T-helper 1 cell treated with Interleukin-12 subunit alpha and Interleukin-12 subunit beta and Interleukin-4 antibody, amounts not matched to agents 30 μg/mL and 1 μg/mL, for 36 hours (primary cell): ENCODE results near the gene CERK.
A peak's percentile ranks its signal among the peaks of the same experiment; 100 is the strongest.

Experiments
- H3K27ac Mint-ChIP-seq: one replicate; pipeline ENCODE4 v1.8.0; 2021; ENCODE audit warnings: mild to moderate bottlenecking, mixed read lengths
- H3K27me3 Mint-ChIP-seq: one replicate; pipeline ENCODE4 v1.8.0; 2021; ENCODE audit warnings: low read depth, mixed read lengths
- H3K36me3 Mint-ChIP-seq: one replicate; pipeline ENCODE4 v1.8.0; 2021; ENCODE audit warnings: low read depth, mixed read lengths
- H3K4me1 Mint-ChIP-seq: one replicate; pipeline ENCODE4 v1.8.0; 2021; ENCODE audit warnings: low read depth, mixed read lengths
- H3K4me3 Mint-ChIP-seq: one replicate; pipeline ENCODE4 v1.8.0; 2021; ENCODE audit warnings: mild to moderate bottlenecking, moderate library complexity, mixed read lengths
- H3K9me3 Mint-ChIP-seq: one replicate; pipeline ENCODE4 v1.8.0; 2021; ENCODE audit warnings: mixed read lengths

CERK gene

DNA sequence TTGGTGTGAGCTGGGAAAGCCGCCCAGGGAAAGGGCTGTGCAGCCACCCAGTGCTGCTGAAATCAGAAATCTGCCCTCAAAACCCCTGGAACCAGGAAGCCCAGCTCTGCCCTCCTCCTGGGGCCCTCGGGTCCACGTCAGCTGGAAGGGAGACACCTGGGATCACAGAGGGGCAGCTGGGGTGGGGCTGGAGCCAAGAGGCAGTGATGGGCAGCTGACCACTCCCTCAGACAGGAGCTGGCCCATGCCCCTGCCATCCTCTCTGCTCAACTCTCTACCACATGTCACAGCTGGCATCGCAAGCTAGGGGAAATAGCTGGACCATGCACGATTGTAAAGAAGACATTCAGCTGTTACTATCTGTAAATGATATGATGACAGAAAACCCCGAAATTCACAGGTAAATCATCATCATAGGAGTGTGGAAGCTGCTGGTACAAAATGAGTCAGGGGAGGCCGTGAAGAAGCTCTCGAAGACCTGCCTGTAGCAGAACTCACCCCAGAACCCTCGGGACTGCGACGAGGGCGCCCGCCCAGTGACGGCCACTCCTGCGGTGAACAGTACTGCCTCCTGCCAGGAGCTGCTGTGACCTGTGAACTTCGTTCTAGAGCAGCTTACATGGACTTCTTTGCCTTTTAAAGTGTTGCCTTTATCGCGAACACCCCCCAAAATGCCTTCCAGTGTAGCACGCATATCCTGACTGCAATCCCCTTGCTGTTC lies 55.9 kb downstream of the CERK start:
- Mint-ChIP-seq H3K4me1 (peaks cover 14% of the 10 kb centered on the region), H3K27ac (no peak overlapping the region), H3K27me3 (no peaks in the 10 kb centered on the region), H3K4me3 (no peak overlapping the region), H3K36me3 (peaks cover 13% of the 10 kb centered on the region), H3K9me3 (no peaks in the 10 kb centered on the region)

DNA sequence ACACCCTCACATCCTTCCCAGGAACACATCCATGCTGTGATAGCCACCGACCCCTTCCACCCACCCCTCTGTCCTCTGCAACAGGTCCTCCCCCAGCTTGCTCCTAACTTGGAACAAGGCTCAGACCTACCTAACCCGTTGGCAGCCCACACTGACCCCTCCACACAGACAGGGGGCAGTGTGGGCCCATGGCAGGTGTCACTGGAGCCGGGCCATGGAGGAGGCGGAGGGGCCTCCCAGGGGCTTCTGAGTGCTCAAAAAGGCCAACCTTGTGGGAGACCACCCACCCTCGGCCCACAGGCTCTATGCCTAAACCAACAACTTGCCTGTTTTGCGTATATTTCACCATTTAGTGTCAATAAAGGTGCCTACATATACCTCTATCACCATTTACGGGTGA lies 57.0 kb downstream of the CERK start:
- Mint-ChIP-seq H3K9me3 (no peaks in the 10 kb centered on the region), H3K4me3 (no peak overlapping the region), H3K4me1 (peaks cover 8% of the 10 kb centered on the region), H3K27ac (no peak overlapping the region), H3K27me3 (no peaks in the 10 kb centered on the region), H3K36me3 (peaks cover 6% of the 10 kb centered on the region)

- H3K27me3 Mint-ChIP-seq = no peaks in the 10 kb centered on the region
- H3K27ac Mint-ChIP-seq = no peak overlapping the region
- H3K9me3 Mint-ChIP-seq = no peaks in the 10 kb centered on the region
- H3K36me3 Mint-ChIP-seq = peaks cover 2% of the 10 kb centered on the region
- H3K4me1 Mint-ChIP-seq = peaks cover 5% of the 10 kb centered on the region
- no peak overlapping the region for H3K4me3 Mint-ChIP-seq
These were observed 58.3 kb downstream of the CERK start for GRCh38 chr22:46679706-46680269.

DNA sequence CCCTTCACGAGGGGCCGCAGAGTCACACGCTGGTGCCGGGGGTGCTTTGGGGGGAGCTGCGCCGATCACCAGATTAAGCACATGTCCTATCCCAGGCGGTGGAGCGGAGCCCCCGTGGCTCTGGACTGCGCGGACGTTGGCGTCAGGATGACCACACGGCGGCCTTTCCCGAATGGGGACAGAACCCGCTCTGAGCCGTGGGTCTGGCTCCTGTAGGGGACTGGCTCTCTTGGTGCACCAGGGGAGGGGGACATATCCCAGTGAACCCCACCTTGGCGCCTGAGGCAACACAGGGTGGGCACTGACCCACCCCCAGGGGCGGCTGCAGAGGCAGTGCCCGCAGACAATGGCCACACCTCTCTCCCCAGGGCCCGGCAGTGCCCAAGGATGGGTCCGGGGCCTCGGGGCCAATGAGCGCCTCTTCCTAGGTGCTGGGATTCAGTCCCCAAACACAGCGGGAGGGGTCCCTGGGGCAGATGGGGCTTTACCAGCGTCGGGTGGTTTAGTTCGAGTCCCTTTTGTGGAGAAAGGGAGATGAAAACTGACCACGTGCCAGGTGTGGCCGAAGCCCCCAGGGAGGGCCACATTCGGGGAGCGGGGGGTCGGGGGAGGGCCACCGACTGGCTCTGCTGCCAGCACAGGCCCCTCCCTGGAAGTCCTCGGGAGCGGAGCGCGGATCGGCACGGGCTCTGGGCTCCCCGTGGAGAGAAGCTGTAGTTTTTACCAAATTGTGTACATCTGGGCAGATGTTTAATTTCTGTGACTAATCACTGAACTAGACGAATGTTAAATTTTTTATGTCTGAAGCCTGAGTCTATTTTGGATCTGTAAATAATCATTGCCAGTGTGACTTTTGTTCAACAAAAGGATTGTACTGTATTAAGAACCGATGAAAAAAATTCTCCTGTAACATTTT lies 59.0 kb downstream of the CERK start:
- Mint-ChIP-seq H3K9me3 (no peaks in the 10 kb centered on the region), H3K27me3 (no peaks in the 10 kb centered on the region), H3K27ac (no peak overlapping the region), H3K4me1 (peaks cover 11% of the 10 kb centered on the region), H3K36me3 (peaks cover 5% of the 10 kb centered on the region), H3K4me3 (no peak overlapping the region)

DNA sequence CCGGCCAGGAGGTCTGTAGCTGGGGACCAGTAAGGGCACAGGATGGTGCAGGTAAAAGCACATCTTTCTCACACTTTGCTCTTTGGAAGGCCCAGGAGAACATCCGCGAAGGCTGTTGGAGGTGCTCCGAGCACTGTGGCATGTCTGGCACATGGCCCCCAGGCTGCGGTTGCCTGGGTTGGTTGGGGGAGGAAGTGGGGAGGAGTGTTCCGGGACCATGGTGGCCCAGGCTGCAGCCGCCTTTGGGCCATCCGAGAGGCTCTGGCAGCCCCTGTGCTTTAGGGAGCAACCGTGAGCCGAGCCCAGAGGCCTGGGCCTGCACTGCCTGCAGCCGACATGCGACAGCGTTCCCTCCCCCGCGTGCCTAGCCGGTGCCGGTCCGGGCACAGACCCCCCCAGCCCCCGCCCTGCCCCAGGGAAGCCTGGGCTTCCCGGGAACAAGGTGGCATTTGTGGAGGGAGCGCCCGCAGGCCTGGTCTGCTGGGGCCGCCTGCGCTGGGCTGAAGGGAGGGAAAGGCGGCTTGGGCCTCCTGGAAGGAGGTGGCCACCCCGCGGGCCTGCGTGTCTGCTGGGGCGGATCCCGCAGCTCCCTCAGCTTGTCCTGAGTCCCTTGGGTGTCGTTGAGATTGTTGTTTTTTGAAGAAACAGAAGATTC lies 59.9 kb downstream of the CERK start:
- Mint-ChIP-seq H3K9me3 (no peaks in the 10 kb centered on the region), H3K4me1 (peaks cover 18% of the 10 kb centered on the region), H3K27ac (peak overlapping the region; percentile 41), H3K36me3 (peaks cover 3% of the 10 kb centered on the region), H3K4me3 (no peak overlapping the region), H3K27me3 (no peaks in the 10 kb centered on the region)

GRCh38 chr22:46677323-46678002 lies 60.6 kb downstream of the CERK start:
- Mint-ChIP-seq H3K4me1 (peaks cover 18% of the 10 kb centered on the region), H3K36me3 (peaks cover 3% of the 10 kb centered on the region), H3K27ac (no peak overlapping the region), H3K9me3 (no peaks in the 10 kb centered on the region), H3K27me3 (no peaks in the 10 kb centered on the region), H3K4me3 (no peak overlapping the region)

DNA sequence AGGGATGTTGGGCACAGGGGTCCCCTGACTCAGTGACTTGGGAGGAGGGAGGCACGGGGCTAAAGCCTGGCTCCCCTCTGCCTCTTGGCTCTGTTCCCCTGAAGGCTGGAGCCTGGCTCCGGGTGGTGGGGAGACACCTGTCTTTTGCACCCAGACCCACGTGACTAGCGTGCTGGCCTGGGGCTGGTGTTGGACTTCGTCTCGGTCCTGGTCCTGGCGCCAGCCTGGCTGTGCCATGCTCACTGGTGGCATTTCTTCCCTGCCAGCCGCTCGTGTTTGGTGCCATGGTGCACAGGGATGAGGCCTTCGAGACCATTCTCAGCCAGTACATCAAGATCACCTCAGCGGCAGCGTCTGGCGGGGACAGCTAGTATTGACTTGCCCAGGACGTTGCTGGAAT lies 61.2 kb downstream of the CERK start:
- no peak overlapping the region for H3K4me3 Mint-ChIP-seq
- H3K4me1 Mint-ChIP-seq = peaks cover 18% of the 10 kb centered on the region
- H3K9me3 Mint-ChIP-seq = no peaks in the 10 kb centered on the region
- H3K27ac Mint-ChIP-seq = no peak overlapping the region
- no peaks in the 10 kb centered on the region for H3K27me3 Mint-ChIP-seq
- peaks cover 3% of the 10 kb centered on the region for H3K36me3 Mint-ChIP-seq

DNA sequence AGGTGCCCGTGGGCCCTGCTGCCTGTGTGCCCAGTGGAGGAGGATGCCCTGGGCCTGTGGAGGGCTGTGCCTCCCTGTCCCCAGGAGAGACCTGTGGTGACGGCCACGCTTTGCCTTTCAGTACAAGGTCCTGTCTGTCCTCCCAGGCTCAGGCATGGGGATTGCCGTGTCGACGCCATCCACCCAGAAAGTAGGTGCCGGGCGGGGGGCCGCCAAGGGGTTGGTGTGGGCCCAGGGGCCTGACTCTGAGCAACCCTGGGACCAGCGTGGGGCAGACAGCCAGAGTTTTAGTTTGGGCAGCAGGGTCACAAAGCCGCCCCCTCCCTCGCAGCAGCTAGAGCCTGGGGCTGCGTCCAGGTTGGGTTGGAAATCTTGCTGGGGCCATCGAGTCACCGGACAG lies 61.6 kb downstream of the CERK start:
- Mint-ChIP-seq H3K27me3 (no peaks in the 10 kb centered on the region), H3K27ac (no peak overlapping the region), H3K4me3 (no peak overlapping the region), H3K4me1 (peaks cover 18% of the 10 kb centered on the region), H3K9me3 (no peaks in the 10 kb centered on the region), H3K36me3 (peaks cover 3% of the 10 kb centered on the region)

- no peaks in the 10 kb centered on the region for H3K9me3 Mint-ChIP-seq
- peaks cover 18% of the 10 kb centered on the region for H3K4me1 Mint-ChIP-seq
- peaks cover 3% of the 10 kb centered on the region for H3K36me3 Mint-ChIP-seq
- H3K27me3 Mint-ChIP-seq = no peaks in the 10 kb centered on the region
- no peak overlapping the region for H3K4me3 Mint-ChIP-seq
- peak overlapping the region; percentile 41 for H3K27ac Mint-ChIP-seq
These were observed 62.1 kb downstream of the CERK start for GRCh38 chr22:46675938-46676337.

GRCh38 chr22:46675479-46675878 lies 62.6 kb downstream of the CERK start:
- Mint-ChIP-seq H3K27ac (peak overlapping the region; percentile 93), H3K36me3 (peaks cover 3% of the 10 kb centered on the region), H3K27me3 (no peaks in the 10 kb centered on the region), H3K4me3 (no peak overlapping the region), H3K4me1 (peaks cover 18% of the 10 kb centered on the region), H3K9me3 (no peaks in the 10 kb centered on the region)

DNA sequence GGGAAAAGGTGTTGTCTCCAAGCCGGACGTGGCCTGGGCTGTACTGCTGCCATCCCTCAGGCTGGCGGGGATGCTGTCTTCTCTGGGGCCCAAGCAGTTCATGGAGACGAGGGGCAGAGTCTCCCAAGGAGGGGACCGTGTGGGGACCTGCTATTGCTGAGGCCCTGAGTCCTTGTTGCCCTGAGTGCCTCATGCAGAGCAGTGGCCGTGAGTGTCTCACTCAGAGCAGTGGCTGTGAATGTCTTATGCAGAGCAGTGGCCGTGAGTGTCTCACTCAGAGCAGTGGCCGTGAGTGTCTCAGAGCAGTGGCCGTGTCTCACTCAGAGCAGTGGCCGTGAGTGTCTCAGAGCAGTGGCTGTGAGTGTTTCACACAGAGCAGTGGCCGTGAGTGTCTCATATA lies 63.1 kb downstream of the CERK start:
- no peaks in the 10 kb centered on the region for H3K27me3 Mint-ChIP-seq
- H3K36me3 Mint-ChIP-seq = peaks cover 3% of the 10 kb centered on the region
- H3K4me3 Mint-ChIP-seq = peak overlapping the region; percentile 83
- no peaks in the 10 kb centered on the region for H3K9me3 Mint-ChIP-seq
- H3K27ac Mint-ChIP-seq = peak overlapping the region; percentile 93
- H3K4me1 Mint-ChIP-seq = peaks cover 18% of the 10 kb centered on the region

DNA sequence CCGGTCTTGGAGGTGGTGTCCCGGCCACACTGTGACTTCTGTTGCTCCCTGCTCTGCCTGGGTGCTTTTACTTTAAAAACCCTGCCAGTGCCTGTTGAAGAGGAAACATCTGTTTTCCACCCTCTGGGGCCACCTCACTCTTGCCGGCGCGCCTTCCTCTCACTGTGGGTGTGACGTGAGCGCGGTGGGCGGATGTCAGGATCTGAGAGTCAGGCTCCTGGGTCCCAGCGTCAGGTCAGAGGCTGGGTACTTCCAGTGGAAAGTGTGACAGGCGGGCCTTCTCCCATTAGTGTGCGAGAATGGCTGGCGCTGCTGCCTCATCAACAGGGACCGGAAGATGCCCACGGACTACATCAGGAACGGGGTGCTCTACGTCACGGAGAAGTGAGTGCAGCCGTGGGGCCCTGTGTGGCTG lies 63.7 kb downstream of the CERK start:
- no peaks in the 10 kb centered on the region for H3K27me3 Mint-ChIP-seq
- H3K9me3 Mint-ChIP-seq = no peaks in the 10 kb centered on the region
- H3K27ac Mint-ChIP-seq = peak overlapping the region; percentile 93
- peaks cover 5% of the 10 kb centered on the region for H3K36me3 Mint-ChIP-seq
- peaks cover 18% of the 10 kb centered on the region for H3K4me1 Mint-ChIP-seq
- H3K4me3 Mint-ChIP-seq = peak overlapping the region; percentile 83

DNA sequence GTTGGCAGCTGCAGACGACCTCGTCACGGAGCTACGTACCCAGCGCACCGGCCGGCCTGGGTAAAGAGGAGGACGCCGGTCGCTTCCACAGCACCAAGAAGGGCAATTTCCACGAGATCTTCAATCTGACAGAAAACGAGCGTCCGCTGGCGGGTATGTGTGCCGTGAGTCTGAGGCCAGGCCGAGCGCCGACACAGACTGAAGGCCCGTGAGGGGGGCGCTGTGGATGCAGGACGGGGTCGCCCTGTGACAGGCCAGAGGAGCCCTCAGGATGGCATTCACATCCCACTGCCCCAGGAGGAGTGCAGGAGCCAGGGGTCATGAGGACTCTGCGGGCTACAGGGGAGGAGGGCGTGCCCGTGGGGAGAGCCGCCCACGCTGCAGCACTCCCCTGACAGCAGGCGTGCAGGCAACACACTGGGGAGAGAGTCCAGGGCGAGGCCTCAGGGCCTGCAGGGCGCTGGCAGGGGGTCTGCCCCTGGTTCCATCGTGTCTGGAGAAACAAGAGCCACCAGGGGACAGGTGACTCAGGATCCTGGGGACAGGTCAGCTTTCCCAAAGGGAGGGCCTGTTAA lies 64.3 kb downstream of the CERK start:
- H3K4me1 Mint-ChIP-seq = peaks cover 18% of the 10 kb centered on the region
- peaks cover 6% of the 10 kb centered on the region for H3K36me3 Mint-ChIP-seq
- H3K27me3 Mint-ChIP-seq = no peaks in the 10 kb centered on the region
- H3K4me3 Mint-ChIP-seq = peak overlapping the region; percentile 83
- no peaks in the 10 kb centered on the region for H3K9me3 Mint-ChIP-seq
- H3K27ac Mint-ChIP-seq = peak overlapping the region; percentile 93

GRCh38 chr22:46673205-46673604 lies 64.8 kb downstream of the CERK start:
- Mint-ChIP-seq H3K4me1 (peaks cover 18% of the 10 kb centered on the region), H3K27me3 (no peaks in the 10 kb centered on the region), H3K36me3 (peaks cover 7% of the 10 kb centered on the region), H3K27ac (peak overlapping the region; percentile 93), H3K4me3 (peak overlapping the region; percentile 83), H3K9me3 (no peaks in the 10 kb centered on the region)
